Eye (tissue), 1 donor: ENCODE measurements around the gene SRGAP1.
A peak's percentile ranks its signal among the peaks of the same experiment; 100 is the strongest.
"Not testable (repeated sequence)": the region's sequence is repeated elsewhere in the genome, so short reads cannot be mapped to it uniquely, and the experiment has no call there.

ENCODE experiments used
- DNase-seq: peaks from one replicate; pipeline ENCODE4 v3.0.0-alpha.2; 2015

The SRGAP1 gene

GRCh38 chr12:63841011-63841410 lies 3.5 kb upstream of the SRGAP1 start:
- DNase-seq = no peak

- DNase-seq = no peak
These were observed 2.9 kb upstream of the SRGAP1 start for GRCh38 chr12:63841571-63841970.

GRCh38 chr12:63842750-63843149 lies 1.8 kb upstream of the SRGAP1 start:
- DNase-seq = not testable (repeated sequence)

- no peak for DNase-seq
These were observed 1.2 kb upstream of the SRGAP1 start for GRCh38 chr12:63843254-63843720.

GRCh38 chr12:63843721-63844390 lies 644 bp upstream of the SRGAP1 start:
- DNase-seq = peak; percentile 97

- peak; percentile 48 for DNase-seq
These were observed 1.2 kb downstream of the SRGAP1 start for GRCh38 chr12:63845726-63846125.

- peak; percentile 49 for DNase-seq
These were observed 1.9 kb downstream of the SRGAP1 start for GRCh38 chr12:63846238-63846967.

- DNase-seq = peak; percentile 31
These were observed 4.0 kb downstream of the SRGAP1 start for GRCh38 chr12:63848450-63848849.

GRCh38 chr12:63849106-63849620 lies 4.7 kb downstream of the SRGAP1 start:
- DNase-seq = peak; percentile 32

GRCh38 chr12:63849641-63850040 lies 5.1 kb downstream of the SRGAP1 start:
- no peak for DNase-seq

GRCh38 chr12:63853978-63854377 lies 9.5 kb downstream of the SRGAP1 start:
- DNase-seq = no peak

- DNase-seq = no peak
These were observed 10.8 kb downstream of the SRGAP1 start for GRCh38 chr12:63855299-63855698.

- DNase-seq = no peak
These were observed 13.5 kb downstream of the SRGAP1 start for GRCh38 chr12:63857771-63858670.

GRCh38 chr12:63859880-63860279 lies 15.4 kb downstream of the SRGAP1 start:
- DNase-seq = not testable (repeated sequence)

GRCh38 chr12:63862187-63862968 lies 17.9 kb downstream of the SRGAP1 start:
- no peak for DNase-seq

GRCh38 chr12:63862969-63863230 lies 18.4 kb downstream of the SRGAP1 start:
- no peak for DNase-seq

- DNase-seq = no peak
These were observed 19.4 kb downstream of the SRGAP1 start for GRCh38 chr12:63863658-63864453.

- no peak for DNase-seq
These were observed 19.9 kb downstream of the SRGAP1 start for GRCh38 chr12:63864454-63864706.

- DNase-seq = no peak
These were observed 20.9 kb downstream of the SRGAP1 start for GRCh38 chr12:63865448-63865847.

- DNase-seq = no peak
These were observed 22.6 kb downstream of the SRGAP1 start for GRCh38 chr12:63867053-63867452.

GRCh38 chr12:63869656-63870055 lies 25.2 kb downstream of the SRGAP1 start:
- no peak for DNase-seq

GRCh38 chr12:63870838-63871237 lies 26.3 kb downstream of the SRGAP1 start:
- no peak for DNase-seq
